Ramos (cell line): ENCODE measurements around the gene SNAP25.

Source experiments
- in situ Hi-C: fragments of 300-500 bp; cut with MboI; formaldehyde crosslinking; loops from one replicate; pipeline ENCODE4 v1.14.3; 2022; ENCODE audit warnings: low sequenced_read_pairs; ENCODE audit not compliant: unreplicated experiment

Gene SNAP25

GRCh38 chr20:10213526-10213925, 5.1 kb upstream of the SNAP25 start:
- in situ Hi-C loops: no loop called here

GRCh38 chr20:10216146-10216791, 2.4 kb upstream of the SNAP25 start:
- in situ Hi-C loops: no loop called here

- in situ Hi-C loops: no loop called here
Measured at GRCh38 chr20:10217721-10218410, 764 bp upstream of the SNAP25 start.

- in situ Hi-C loops: no loop called here
Measured at GRCh38 chr20:10219452-10219791, 792 bp downstream of the SNAP25 start.

- in situ Hi-C loops: no loop called here
Measured at GRCh38 chr20:10219993-10220750, 1.5 kb downstream of the SNAP25 start.

GRCh38 chr20:10221021-10221420, 2.4 kb downstream of the SNAP25 start:
- in situ Hi-C loops: no loop called here

GRCh38 chr20:10225439-10226060, 6.9 kb downstream of the SNAP25 start:
- in situ Hi-C loops: no loop called here

- in situ Hi-C loops: no loop called here
Measured at GRCh38 chr20:10228330-10228729, 9.7 kb downstream of the SNAP25 start.

GRCh38 chr20:10231290-10231689, 12.7 kb downstream of the SNAP25 start:
- in situ Hi-C loops: no loop called here

GRCh38 chr20:10236540-10237533, 18.2 kb downstream of the SNAP25 start:
- in situ Hi-C loops: no loop called here

GRCh38 chr20:10239954-10240353, 21.3 kb downstream of the SNAP25 start:
- in situ Hi-C loops: no loop called here

GRCh38 chr20:10240655-10241054, 22.0 kb downstream of the SNAP25 start:
- in situ Hi-C loops: no loop called here

GRCh38 chr20:10242166-10242565, 23.5 kb downstream of the SNAP25 start:
- in situ Hi-C loops: no loop called here

- in situ Hi-C loops: no loop called here
Measured at GRCh38 chr20:10247440-10247839, 28.8 kb downstream of the SNAP25 start.

GRCh38 chr20:10249048-10249770, 30.6 kb downstream of the SNAP25 start:
- in situ Hi-C loops: no loop called here

- in situ Hi-C loops: no loop called here
Measured at GRCh38 chr20:10249822-10250221, 31.2 kb downstream of the SNAP25 start.

GRCh38 chr20:10250902-10251301, 32.3 kb downstream of the SNAP25 start:
- in situ Hi-C loops: no loop called here

- in situ Hi-C loops: no loop called here
Measured at GRCh38 chr20:10253780-10254179, 35.1 kb downstream of the SNAP25 start.

GRCh38 chr20:10255846-10256245, 37.2 kb downstream of the SNAP25 start:
- in situ Hi-C loops: no loop called here
